Measurements from ENCODE around the gene BUD13.

- TF ChIP-seq CTCF (conservative IDR thresholded peaks at IDR 0.05; ENCODE audit: low read length) (no peak), EZH2phosphoT487 (IDR thresholded peaks at IDR 0.05; ENCODE audit: borderline replicate concordance) (no peak)
Measured at GRCh38 chr11:116738975-116739374, 33.8 kb downstream of the BUD13 start.
